Neural cell (in vitro differentiated cells): Measurements from ENCODE around the gene CALCR. TPM values are rescaled to one million over a fixed set of nuclear protein-coding genes. Genes with fewer than 3 reads are reported as not detected.

Experiments used
- H2AFZ ChIP-seq: fragments of 200-600, 300-800 bp; sonication (generic), shearing (Covaris generic); 2 replicates; pipeline ENCODE4 v1.6.0; 2014; ENCODE audit warnings: low read depth, mild to moderate bottlenecking, antibody characterized with exemption, low read length, moderate library complexity
- H3F3A ChIP-seq: fragments of 200-600 bp; shearing (Covaris generic); 2 replicates; pipeline ENCODE4 v1.6.1; 2016; ENCODE audit warnings: mild to moderate bottlenecking, moderate library complexity, mixed read lengths, antibody characterized with exemption, low read length; ENCODE audit not compliant: insufficient read depth, poor library complexity, severe bottlenecking
- H3K27ac ChIP-seq: fragments of 200-600, 300-800 bp; sonication (generic), shearing (Covaris generic); 2 replicates; pipeline ENCODE4 v1.5.1; 2014; ENCODE audit warnings: mild to moderate bottlenecking, low read length, moderate library complexity
- H3K27me3 ChIP-seq: fragments of 300-800, 200-600 bp; sonication (generic), shearing (Covaris generic); 2 replicates; pipeline ENCODE4 v1.6.0; 2014; ENCODE audit warnings: mild to moderate bottlenecking, low read depth, low read length, moderate library complexity; ENCODE audit not compliant: insufficient read depth
- H3K36me3 ChIP-seq: fragments of 300-800, 200-600 bp; sonication (generic), shearing (Covaris generic); 2 replicates; pipeline ENCODE4 v1.5.1; 2014; ENCODE audit warnings: mild to moderate bottlenecking, antibody characterized with exemption, low read length, moderate library complexity; ENCODE audit not compliant: insufficient read depth
- H3K4me2 ChIP-seq: fragments of 300-800, 200-600 bp; sonication (generic), shearing (Covaris generic); 2 replicates; pipeline ENCODE4 v1.6.0; 2014; ENCODE audit warnings: mild to moderate bottlenecking, low read length
- H3K4me3 ChIP-seq: fragments of 300-800, 200-600 bp; sonication (generic), shearing (Covaris generic); 2 replicates; pipeline ENCODE4 v1.5.1; 2014; ENCODE audit warnings: mild to moderate bottlenecking, low read length, moderate library complexity
- H3K79me2 ChIP-seq: fragments of 200-600 bp; shearing (Covaris generic); replicated peaks from 2 replicates; pipeline ENCODE4 v1.6.0; 2014; ENCODE audit warnings: mild to moderate bottlenecking, low read length, moderate library complexity; ENCODE audit not compliant: insufficient read depth
- H3K9ac ChIP-seq: fragments of 300-800, 200-600 bp; sonication (generic), shearing (Covaris generic); 2 replicates; pipeline ENCODE4 v1.6.1; 2016; ENCODE audit warnings: mild to moderate bottlenecking, low read length, mixed read lengths
- H3K9me2 ChIP-seq: fragments of 200-600 bp; shearing (Covaris generic); 2 replicates; pipeline ENCODE4 v1.6.1; 2016; ENCODE audit warnings: mild to moderate bottlenecking, low read length, mixed read lengths; ENCODE audit not compliant: insufficient read depth
- H3K9me3 ChIP-seq: fragments of 200-600, 300-800 bp; sonication (generic), shearing (Covaris generic); 2 replicates; pipeline ENCODE4 v1.6.1; 2016; ENCODE audit warnings: mild to moderate bottlenecking, mixed run types, low read length, moderate library complexity, mixed read lengths
- H4K20me1 ChIP-seq: fragments of 200-600 bp; shearing (Covaris generic); 2 replicates; pipeline ENCODE4 v1.6.1; 2016; ENCODE audit warnings: mild to moderate bottlenecking, mixed run types; ENCODE audit not compliant: insufficient read depth
- CTCF ChIP-seq: fragments of 450-650 bp; IDR thresholded peaks from 2 replicates; pipeline ENCODE4 v1.5.1; 2014; ENCODE audit warnings: antibody characterized with exemption, mild to moderate bottlenecking, moderate library complexity; ENCODE audit not compliant: poor library complexity, severe bottlenecking
- EP300 ChIP-seq: fragments of 450-650 bp; conservative IDR thresholded peaks from 2 replicates; pipeline ENCODE4 v1.6.1; 2014; ENCODE audit warnings: antibody characterized with exemption, mild to moderate bottlenecking, moderate library complexity; ENCODE audit not compliant: poor library complexity, severe bottlenecking
- EZH2 ChIP-seq: fragments of 200-600, 300-800 bp; shearing (Covaris generic), sonication (generic); IDR thresholded peaks from 2 replicates; pipeline ENCODE4 v1.6.1; 2014; ENCODE audit warnings: antibody characterized with exemption, low read length, borderline replicate concordance, mild to moderate bottlenecking; ENCODE audit not compliant: insufficient read depth, poor library complexity, severe bottlenecking
- MXI1 ChIP-seq: fragments of 450-650 bp; conservative IDR thresholded peaks from 2 replicates; pipeline ENCODE4 v1.6.1; 2014; ENCODE audit warnings: antibody characterized with exemption, mild to moderate bottlenecking; ENCODE audit not compliant: poor library complexity, severe bottlenecking
- POLR2AphosphoS5 ChIP-seq: IDR thresholded peaks from 2 replicates; pipeline ENCODE4 v1.6.1; 2012
- RAD21 ChIP-seq: fragments of 450-650 bp; conservative IDR thresholded peaks from 2 replicates; pipeline ENCODE4 v1.6.1; 2014; ENCODE audit warnings: antibody characterized with exemption, mild to moderate bottlenecking, moderate library complexity
- REST ChIP-seq: IDR thresholded peaks from 2 replicates; pipeline ENCODE4 v1.6.1; 2012; ENCODE audit warnings: borderline replicate concordance
- SMC3 ChIP-seq: fragments of 450-650 bp; conservative IDR thresholded peaks from 2 replicates; pipeline ENCODE4 v1.6.1; 2014; ENCODE audit warnings: antibody characterized with exemption, mild to moderate bottlenecking, moderate library complexity; ENCODE audit not compliant: poor library complexity
- TAF1 ChIP-seq: IDR thresholded peaks from 2 replicates; pipeline ENCODE4 v1.6.1; 2012; ENCODE audit warnings: low read depth
- polyA plus RNA-seq: library from polyadenylated mRNA; depleted of rRNA; stranded (reverse); fragments of >200 nt; gene quantifications from 2 replicates; pipeline ENCODE4 v1.2.3, GENCODE V29; 2014

The CALCR gene
- polyA plus RNA-seq, 1 donor from 2014 or later, result 3.6 TPM

GRCh38 chr7:93515144-93515543, 59.4 kb downstream of the CALCR start:
- no peaks in the 10 kb centered on the region for H3K36me3 ChIP-seq
- TF ChIP-seq TAF1, result no peak
- TF ChIP-seq CTCF, result no peak
- no peak for TF ChIP-seq REST
- no peak for TF ChIP-seq POLR2AphosphoS5
- TF ChIP-seq EP300, result no peak
- TF ChIP-seq SMC3, result no peak
- TF ChIP-seq EZH2, result no peak
- no peak for TF ChIP-seq RAD21
- TF ChIP-seq MXI1, result no peak
- H3K27ac ChIP-seq, result no peak overlapping the region
- H3K4me2 ChIP-seq, result no peak overlapping the region
- H2AFZ ChIP-seq, result no peak overlapping the region
- H3K9me2 ChIP-seq, result no peaks in the 10 kb centered on the region
- H4K20me1 ChIP-seq, result no peaks in the 10 kb centered on the region
- no peaks in the 10 kb centered on the region for H3K27me3 ChIP-seq
- no peaks in the 10 kb centered on the region for H3K9me3 ChIP-seq
- H3K4me3 ChIP-seq, result no peak overlapping the region
- H3F3A ChIP-seq, result no peaks in the 10 kb centered on the region
- no peaks in the 10 kb centered on the region for H3K79me2 ChIP-seq
- no peak overlapping the region for H3K9ac ChIP-seq

- Histone ChIP-seq H3K27ac (no peak overlapping the region), H3K27me3 (no peaks in the 10 kb centered on the region), H3K36me3 (no peaks in the 10 kb centered on the region), H3K79me2 (no peaks in the 10 kb centered on the region), H3K4me2 (no peak overlapping the region), H2AFZ (no peak overlapping the region), H3K9ac (no peak overlapping the region), H3F3A (no peaks in the 10 kb centered on the region), H3K9me2 (no peaks in the 10 kb centered on the region), H3K9me3 (no peaks in the 10 kb centered on the region), H4K20me1 (no peaks in the 10 kb centered on the region), H3K4me3 (no peak overlapping the region)
- TF ChIP-seq MXI1 (no peak), EP300 (no peak), TAF1 (no peak), CTCF (no peak), REST (no peak), SMC3 (no peak), POLR2AphosphoS5 (no peak), EZH2 (no peak), RAD21 (no peak)
Measured at GRCh38 chr7:93509303-93509702, 65.2 kb downstream of the CALCR start.
